B cell (primary cell): ENCODE data around the gene HS3ST3A1. TPM values are rescaled to one million over a fixed set of nuclear protein-coding genes. Genes with fewer than 3 reads are reported as not detected.

Source experiments
- ATAC-seq: fragments of 200-7000 bp; cut with Tn5 transposase; one replicate; pipeline ENCODE4 v1.10.0; 2021; ENCODE audit warnings: low read depth, mild to moderate bottlenecking, moderate number of reproducible peaks, moderate library complexity
- CTCF ChIA-PET: fragments of 350-600 bp; sonication (Branson Sonifier 250); formaldehyde crosslinking; loops from one replicate; lab custom pipeline; 2021; ENCODE audit warnings: antibody characterized with exemption, inconsistent platforms; lab: Charles Lee
- POLR2A ChIA-PET: fragments of 350-600 bp; sonication (Branson Sonifier 250); formaldehyde crosslinking; loops from one replicate; lab custom pipeline; 2021; ENCODE audit warnings: antibody characterized with exemption; lab: Charles Lee
- DNase-seq: peaks from one replicate; pipeline ENCODE4 v3.0.0; 2013
- H2AFZ ChIP-seq: 2 replicates; pipeline ENCODE4 v1.6.1; 2012; ENCODE audit warnings: mild to moderate bottlenecking, low read depth, low read length; ENCODE audit not compliant: insufficient read depth, poor library complexity, severe bottlenecking
- H3K27ac ChIP-seq, 2 donors: 1 replicate in 1 of 2; 2 replicates in 1 of 2; pipeline ENCODE4 v1.5.1; 2012 to 2013; ENCODE audit warnings: low read length in 2 of 2, mild to moderate bottlenecking in 2 of 2, moderate library complexity in 1 of 2
- H3K27me3 ChIP-seq, 4 experiments: fragments of 200-600 bp in 1 of 4; sonication (generic) in 1 of 4; replicated peaks in 1 of 4; 1 replicate in 2 of 4; 2 replicates in 2 of 4; pipeline versions ENCODE4 v1.6.1 to v1.7.0; 2013 to 2016; ENCODE audit warnings: low read length in 3 of 4, mild to moderate bottlenecking in 2 of 4, mixed read lengths in 1 of 4, moderate library complexity in 1 of 4; ENCODE audit not compliant: insufficient read depth in 4 of 4, control insufficient read depth in 3 of 4; ENCODE audit errors: control extremely low read depth in 1 of 4
- H3K36me3 ChIP-seq, 2 experiments: replicated peaks in 1 of 2; 1 replicate in 1 of 2; 2 replicates in 1 of 2; pipeline versions ENCODE4 v1.6.1 to v1.7.1; 2013; ENCODE audit warnings: low read length in 1 of 2; ENCODE audit not compliant: insufficient read depth in 2 of 2, control insufficient read depth in 1 of 2; ENCODE audit errors: control extremely low read depth in 1 of 2, extremely low read depth in 1 of 2
- H3K4me1 ChIP-seq, 2 donors: fragments of 200-600 bp in 1 of 2; sonication (generic) in 1 of 2; 1 replicate in 1 of 2; 2 replicates in 1 of 2; pipeline versions ENCODE4 v1.5.1 to v1.6.1; 2013 to 2017; ENCODE audit warnings: low read length in 2 of 2; ENCODE audit not compliant: control insufficient read depth in 2 of 2, insufficient read depth in 2 of 2
- H3K4me2 ChIP-seq: replicated peaks from 2 replicates; pipeline ENCODE3; 2012; ENCODE audit warnings: mild to moderate bottlenecking, low read depth, low read length; ENCODE audit not compliant: poor library complexity, severe bottlenecking
- H3K4me3 ChIP-seq, 5 experiments: fragments of 200-600 bp in 1 of 5; sonication (generic) in 1 of 5; 1 replicate in 3 of 5; 2 replicates in 2 of 5; pipeline versions ENCODE4 v1.5.1 to v1.7.0; 2011 to 2016; ENCODE audit warnings: low read length in 4 of 5, mild to moderate bottlenecking in 4 of 5, low read depth in 2 of 5, control low read depth in 1 of 5, moderate library complexity in 1 of 5; ENCODE audit not compliant: insufficient read depth in 1 of 5; ENCODE audit errors: control extremely low read depth in 1 of 5, extremely low read depth in 1 of 5
- H3K79me2 ChIP-seq: fragments of 200-600 bp; sonication (generic); one replicate; pipeline ENCODE4 v1.6.0; 2016; ENCODE audit warnings: low read length; ENCODE audit not compliant: control insufficient read depth, insufficient read depth
- H3K9ac ChIP-seq: fragments of 200-600 bp; sonication (generic); 2 replicates; pipeline ENCODE4 v1.6.1; 2017; ENCODE audit warnings: mild to moderate bottlenecking, low read length, moderate library complexity
- H3K9me3 ChIP-seq, 3 donors: one replicate each; pipeline versions ENCODE4 v1.6.1 to v1.7.1; 2013; ENCODE audit warnings: low read length in 2 of 3; ENCODE audit not compliant: control insufficient read depth in 2 of 3, insufficient read depth in 1 of 3; ENCODE audit errors: control extremely low read depth in 1 of 3
- H4K20me1 ChIP-seq: 2 replicates; pipeline ENCODE4 v1.6.0; 2012; ENCODE audit warnings: mild to moderate bottlenecking, low read length; ENCODE audit not compliant: insufficient read depth, control insufficient read depth, poor library complexity, severe bottlenecking
- H3K27ac Mint-ChIP-seq: one replicate; pipeline ENCODE4 v1.8.0; 2021; ENCODE audit warnings: mixed read lengths
- H3K27me3 Mint-ChIP-seq: one replicate; pipeline ENCODE4 v1.8.0; 2021; ENCODE audit warnings: mixed read lengths
- H3K4me1 Mint-ChIP-seq: one replicate; pipeline ENCODE4 v1.8.0; 2021; ENCODE audit warnings: mixed read lengths
- H3K4me3 Mint-ChIP-seq: one replicate; pipeline ENCODE4 v1.8.0; 2021; ENCODE audit warnings: mixed read lengths
- H3K9me3 Mint-ChIP-seq: one replicate; pipeline ENCODE4 v1.8.0; 2022; ENCODE audit warnings: mixed read lengths; ENCODE audit not compliant: insufficient read depth
- EZH2 ChIP-seq: IDR thresholded peaks from 2 replicates; pipeline ENCODE4 v1.6.1; 2012; ENCODE audit warnings: borderline replicate concordance, low read depth, mild to moderate bottlenecking, moderate library complexity, low read length; ENCODE audit not compliant: insufficient read depth, poor library complexity, severe bottlenecking
- WGBS: methylation state at CpG from one replicate; pipeline ENCODE4 v1.1.5; 2013; ENCODE audit warnings: missing lambda C conversion rate; ENCODE audit not compliant: insufficient coverage; 5-methylcytosine and 5-hydroxymethylcytosine counted together
- intact Hi-C: fragments of 100-400 bp; cut with micrococcal nuclease; formaldehyde crosslinking; loops from one replicate; pipeline ENCODE4 v1.10.0; 2022
- polyA plus RNA-seq: library from polyadenylated mRNA; depleted of rRNA; stranded (reverse); fragments of >200 nt; gene quantifications from 2 replicates; pipeline ENCODE4 v1.2.3, GENCODE V29; 2012
- total RNA-seq, 2 donors: library from RNA; stranded (reverse); fragments of 120-200 nt in 1 of 2; gene quantifications; 1 replicate in 1 of 2; 2 replicates in 1 of 2; pipeline versions ENCODE4 v1.2.3 to v1.2.4, GENCODE V29; 2013 to 2022
- TF ChIP-seq, protein P1 (sequence below): fragments of 200-600 bp; IDR thresholded peaks from one replicate; pipeline ENCODE4 v1.8.0; 2022; ENCODE audit warnings: antibody characterized with exemption, mild to moderate bottlenecking

Gene HS3ST3A1
- total and polyA plus RNA-seq, 2 donors (not counting 1 experiment from before 2014, with no cell fraction given), result 0.17 to 0.75 TPM

DNA sequence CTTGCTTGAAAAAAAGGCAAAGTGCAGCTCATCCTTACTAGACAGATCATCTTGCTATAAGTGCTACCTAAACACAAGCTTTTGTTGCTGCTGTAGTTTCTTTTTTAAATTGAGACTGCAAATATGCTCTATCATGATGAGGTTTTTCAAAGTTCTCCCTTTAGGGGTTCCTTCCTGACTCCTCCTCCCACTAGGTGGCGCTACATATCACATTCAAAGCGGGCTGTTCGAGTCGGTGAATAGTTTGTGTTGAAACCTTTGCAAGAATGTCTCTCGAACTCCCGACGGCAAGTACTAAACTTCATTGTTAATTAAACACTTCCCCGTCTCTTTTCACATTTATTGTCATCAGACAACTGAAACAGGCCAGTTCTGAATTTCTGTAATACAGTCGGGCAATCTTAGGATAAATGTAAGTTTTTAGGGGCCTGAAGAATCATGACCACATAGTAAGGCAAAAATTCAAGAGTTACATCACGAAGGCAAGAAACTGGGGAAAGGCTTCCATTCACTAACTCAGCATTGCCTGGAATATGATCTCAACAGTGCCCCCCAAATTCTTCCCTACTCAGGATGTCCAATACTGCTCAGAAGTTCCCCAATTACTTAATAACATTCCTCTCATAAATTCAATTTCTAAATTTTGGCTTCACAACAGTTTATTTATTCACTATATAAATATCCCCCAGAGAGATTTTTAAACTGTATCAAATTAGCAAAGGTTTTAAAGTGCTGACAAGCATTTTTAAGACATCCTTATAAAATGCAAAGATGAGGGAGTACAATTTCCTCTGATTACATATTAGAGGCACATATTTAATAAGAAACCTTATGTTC is 6.7 kb downstream of the HS3ST3A1 start:
- ChIA-PET POLR2A (no interaction called here), CTCF (interaction anchor here (0.7 to 6.9 kb wide), 13 partner anchors 8 to 1391 kb away, joined by 3 to 53 read pairs (median 4); partner anchors contain the start of gene HS3ST3B1)
- Histone ChIP-seq H3K9me3 (no peaks in the 10 kb centered on the region), H2AFZ (peak overlapping the region; percentile 31), H3K36me3 (no peaks in the 10 kb centered on the region), H3K27ac (no peak overlapping the region), H4K20me1 (no peaks in the 10 kb centered on the region), H3K4me3 (no peak overlapping the region), H3K9ac (no peak overlapping the region), H3K4me1 (no peaks in the 10 kb centered on the region), H3K4me2 (no peak overlapping the region), H3K27me3 (peaks cover 2 to 18% (median 9%) of the 10 kb centered on the region in 4 experiments), H3K79me2 (no peaks in the 10 kb centered on the region)
- Mint-ChIP-seq H3K27me3 (peaks cover 37% of the 10 kb centered on the region), H3K4me3 (no peak overlapping the region), H3K9me3 (no peaks in the 10 kb centered on the region), H3K4me1 (peaks cover 3% of the 10 kb centered on the region), H3K27ac (no peak overlapping the region)
- 100% methylated on average over 1 of the region's 10 CpGs for WGBS
- DNase-seq (peak; percentile 79), ATAC-seq (peak; percentile 45)
- intact Hi-C loops, result loop anchor here (1.0 to 10.0 kb wide), 6 partner anchors 342 to 1907 kb away; no protein-coding TSS in a partner anchor
- TF ChIP-seq, protein P1, sequence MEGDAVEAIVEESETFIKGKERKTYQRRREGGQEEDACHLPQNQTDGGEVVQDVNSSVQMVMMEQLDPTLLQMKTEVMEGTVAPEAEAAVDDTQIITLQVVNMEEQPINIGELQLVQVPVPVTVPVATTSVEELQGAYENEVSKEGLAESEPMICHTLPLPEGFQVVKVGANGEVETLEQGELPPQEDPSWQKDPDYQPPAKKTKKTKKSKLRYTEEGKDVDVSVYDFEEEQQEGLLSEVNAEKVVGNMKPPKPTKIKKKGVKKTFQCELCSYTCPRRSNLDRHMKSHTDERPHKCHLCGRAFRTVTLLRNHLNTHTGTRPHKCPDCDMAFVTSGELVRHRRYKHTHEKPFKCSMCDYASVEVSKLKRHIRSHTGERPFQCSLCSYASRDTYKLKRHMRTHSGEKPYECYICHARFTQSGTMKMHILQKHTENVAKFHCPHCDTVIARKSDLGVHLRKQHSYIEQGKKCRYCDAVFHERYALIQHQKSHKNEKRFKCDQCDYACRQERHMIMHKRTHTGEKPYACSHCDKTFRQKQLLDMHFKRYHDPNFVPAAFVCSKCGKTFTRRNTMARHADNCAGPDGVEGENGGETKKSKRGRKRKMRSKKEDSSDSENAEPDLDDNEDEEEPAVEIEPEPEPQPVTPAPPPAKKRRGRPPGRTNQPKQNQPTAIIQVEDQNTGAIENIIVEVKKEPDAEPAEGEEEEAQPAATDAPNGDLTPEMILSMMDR, result peak; percentile 91
- TF ChIP-seq EZH2, result no peak

DNA sequence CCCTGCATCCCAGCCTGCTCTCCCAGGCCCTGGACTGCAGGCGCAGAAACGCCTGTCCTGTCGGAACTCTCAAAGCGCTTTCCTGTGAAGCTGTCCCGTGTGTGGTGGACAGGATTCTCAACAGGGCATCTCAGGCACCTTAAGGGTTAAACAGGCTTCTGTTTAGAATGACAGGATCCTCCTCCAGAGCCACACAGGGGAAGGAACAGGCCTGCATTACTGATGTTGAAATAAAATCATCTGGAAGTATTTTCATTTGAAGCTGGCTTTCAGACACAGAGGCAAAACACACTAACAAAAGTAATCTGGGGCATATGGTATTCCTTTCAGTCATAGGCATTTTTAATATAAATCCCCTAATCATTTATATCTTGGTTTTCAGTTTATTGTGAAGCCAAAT is 7.4 kb downstream of the HS3ST3A1 start:
- no peaks in the 10 kb centered on the region for H3K9me3 ChIP-seq
- TF ChIP-seq EZH2, result no peak
- TF ChIP-seq, protein P1, result no peak
- ATAC-seq (no peak), DNase-seq (no peak)
- ChIA-PET POLR2A (no interaction called here), CTCF (interaction anchor here (0.7 to 6.9 kb wide), 10 partner anchors 9 to 1908 kb away, joined by 3 to 53 read pairs (median 4); partner anchors contain the start of gene HS3ST3B1)
- H3K27ac ChIP-seq, result no peak overlapping the region
- no peak overlapping the region for H3K4me3 Mint-ChIP-seq
- no peak overlapping the region for H3K4me2 ChIP-seq
- no peaks in the 10 kb centered on the region for H3K36me3 ChIP-seq
- WGBS, result 86% methylated on average over 5 of the region's 5 CpGs
- no peaks in the 10 kb centered on the region for H3K4me1 ChIP-seq
- no peak overlapping the region for H3K9ac ChIP-seq
- no peak overlapping the region for H2AFZ ChIP-seq
- no peaks in the 10 kb centered on the region for H3K79me2 ChIP-seq
- H3K9me3 Mint-ChIP-seq, result no peaks in the 10 kb centered on the region
- H3K27ac Mint-ChIP-seq, result no peak overlapping the region
- H3K4me3 ChIP-seq, result no peak overlapping the region
- H3K4me1 Mint-ChIP-seq, result peaks cover 2% of the 10 kb centered on the region
- peaks cover 36% of the 10 kb centered on the region for H3K27me3 Mint-ChIP-seq
- H3K27me3 ChIP-seq, result peaks cover 2 to 14% (median 7%) of the 10 kb centered on the region in 4 experiments
- intact Hi-C loops, result loop anchor here (1.0 to 10.0 kb wide), 4 partner anchors 708 to 1620 kb away; no protein-coding TSS in a partner anchor
- H4K20me1 ChIP-seq, result no peaks in the 10 kb centered on the region
